PC-3 (cell line): ENCODE measurements around the gene PARP1. TPM values are rescaled to one million over a fixed set of nuclear protein-coding genes. Genes with fewer than 3 reads are reported as not detected.

Experiments used
- ATAC-seq: fragments of 200-7000 bp; cut with Tn5 transposase; 2 replicates; pipeline ENCODE4 v1.9.1; 2020; ENCODE audit warnings: mild to moderate bottlenecking, moderate library complexity
- BruUV-seq: library from RNA; stranded (reverse); fragments of 400-500 nt; replicated peaks from 2 replicates; lab custom pipeline; 2021; lab: Mats Ljungman, UMichigan
- CTCF ChIA-PET: fragments of 300-600 bp; sonication (Branson Sonifier 250); formaldehyde crosslinking; loops from one replicate; lab custom pipeline; 2022; ENCODE audit warnings: antibody characterized with exemption; lab: Charles Lee
- POLR2A ChIA-PET: fragments of 300-600 bp; sonication (Branson Sonifier 250); formaldehyde crosslinking; loops from one replicate; lab custom pipeline; 2022; ENCODE audit warnings: antibody characterized with exemption; ENCODE audit not compliant: unreplicated experiment; lab: Charles Lee
- DNase-seq: peaks from one replicate; pipeline ENCODE4 v3.0.0-alpha.2; 2015
- H2AFZ ChIP-seq: fragments of 300-600 bp; sonication (generic); 2 replicates; pipeline ENCODE4 v1.6.0; 2016; ENCODE audit warnings: antibody characterized with exemption, low read length
- H3F3A ChIP-seq: fragments of 300-600 bp; sonication (generic); one replicate; pipeline ENCODE4 v1.6.0; 2017; ENCODE audit warnings: antibody characterized with exemption, low read length, control low read depth, mild to moderate bottlenecking; ENCODE audit not compliant: unreplicated experiment
- H3K27ac ChIP-seq: fragments of 300-600 bp; sonication (generic); 2 replicates; pipeline ENCODE4 v1.5.1; 2016; ENCODE audit warnings: mild to moderate bottlenecking, low read length
- H3K27me3 ChIP-seq: fragments of 300-600 bp; sonication (generic); 2 replicates; pipeline ENCODE4 v1.6.1; 2016; ENCODE audit warnings: low read length, mixed read lengths
- H3K36me3 ChIP-seq: fragments of 300-600 bp; sonication (generic); 2 replicates; pipeline ENCODE4 v1.6.1; 2016; ENCODE audit warnings: low read depth, mixed run types, low read length, mixed read lengths
- H3K4me1 ChIP-seq: fragments of 300-600 bp; sonication (generic); 2 replicates; pipeline ENCODE4 v1.5.1; 2016; ENCODE audit warnings: low read length; ENCODE audit not compliant: insufficient read depth
- H3K4me2 ChIP-seq: fragments of 300-600 bp; sonication (generic); 2 replicates; pipeline ENCODE4 v1.6.0; 2016; ENCODE audit warnings: low read length
- H3K4me3 ChIP-seq: fragments of 300-600 bp; sonication (generic); 2 replicates; pipeline ENCODE4 v1.5.1; 2016; ENCODE audit warnings: mild to moderate bottlenecking, low read length, mixed read lengths
- H3K79me2 ChIP-seq: fragments of 300-600 bp; sonication (generic); 2 replicates; pipeline ENCODE4 v1.6.1; 2017; ENCODE audit warnings: low read length, mixed read lengths
- H3K9ac ChIP-seq: fragments of 300-600 bp; sonication (generic); 2 replicates; pipeline ENCODE4 v1.6.0; 2016; ENCODE audit warnings: mild to moderate bottlenecking, low read length
- H3K9me2 ChIP-seq: fragments of 300-600 bp; sonication (generic); replicated peaks from 2 replicates; pipeline ENCODE4 v1.6.1; 2016; ENCODE audit warnings: mixed run types, low read length, mixed read lengths
- H3K9me3 ChIP-seq: fragments of 300-600 bp; sonication (generic); 2 replicates; pipeline ENCODE4 v1.6.1; 2016; ENCODE audit warnings: low read length, mixed read lengths
- H4K20me1 ChIP-seq: fragments of 300-600 bp; sonication (generic); 2 replicates; pipeline ENCODE4 v1.6.1; 2016; ENCODE audit warnings: low read length, mixed read lengths
- EZH2 ChIP-seq: fragments of 300-600 bp; sonication (generic); IDR thresholded peaks from one replicate; pipeline ENCODE4 v1.6.1; 2017; ENCODE audit warnings: antibody characterized with exemption, mild to moderate bottlenecking, low read length; ENCODE audit not compliant: unreplicated experiment
- EZH2phosphoT487 ChIP-seq: fragments of 300-600 bp; sonication (generic); IDR thresholded peaks from 2 replicates; pipeline ENCODE4 v1.6.1; 2018; ENCODE audit warnings: mild to moderate bottlenecking, antibody characterized with exemption, low read length, borderline replicate concordance
- intact Hi-C: fragments of 100-400 bp; cut with micrococcal nuclease; formaldehyde crosslinking; loops from 2 replicates; pipeline ENCODE4 v1.9.0; 2023
- total RNA-seq: library from RNA; depleted of rRNA; stranded (reverse); fragments of >200 nt; gene quantifications from 2 replicates; pipeline ENCODE4 v1.2.3, GENCODE V29; 2014; rRNA removed
- TF ChIP-seq, protein P1 (sequence below): fragments of 300-600 bp; sonication (generic); conservative IDR thresholded peaks from 2 replicates; pipeline ENCODE4 v1.5.1; 2017; ENCODE audit warnings: antibody characterized with exemption, low read depth, mild to moderate bottlenecking, low read length

PARP1 gene
- total RNA-seq, 1 experiment from 2014 or later = 538 TPM

DNA sequence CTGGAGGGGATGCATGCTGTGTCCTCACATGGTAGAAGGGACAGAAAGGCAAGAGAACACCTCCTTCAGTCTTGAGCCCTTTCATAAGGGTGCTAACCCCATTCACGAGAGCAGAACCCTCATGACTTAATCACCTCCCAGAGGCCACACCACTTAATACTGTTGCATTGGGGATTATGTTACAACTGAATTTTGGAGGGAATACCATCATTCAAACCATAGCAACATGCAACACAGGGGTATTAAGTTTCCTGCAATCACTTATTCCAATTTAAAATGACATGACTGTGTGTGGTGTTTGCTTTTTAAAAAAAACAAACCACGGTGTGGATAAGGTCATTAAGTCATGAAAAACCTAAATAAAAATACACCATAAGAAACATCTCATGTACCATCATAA is 95.8 kb downstream of the PARP1 start:
- Histone ChIP-seq H3F3A (no peaks in the 10 kb centered on the region), H3K4me1 (peaks cover 22% of the 10 kb centered on the region), H4K20me1 (no peaks in the 10 kb centered on the region), H3K4me3 (no peak overlapping the region), H3K27me3 (no peaks in the 10 kb centered on the region), H2AFZ (no peak overlapping the region), H3K79me2 (peaks cover 19% of the 10 kb centered on the region), H3K36me3 (no peaks in the 10 kb centered on the region), H3K9ac (no peak overlapping the region), H3K9me3 (no peaks in the 10 kb centered on the region), H3K27ac (no peak overlapping the region), H3K9me2 (no peaks in the 10 kb centered on the region), H3K4me2 (no peak overlapping the region)
- TF ChIP-seq, protein P1, sequence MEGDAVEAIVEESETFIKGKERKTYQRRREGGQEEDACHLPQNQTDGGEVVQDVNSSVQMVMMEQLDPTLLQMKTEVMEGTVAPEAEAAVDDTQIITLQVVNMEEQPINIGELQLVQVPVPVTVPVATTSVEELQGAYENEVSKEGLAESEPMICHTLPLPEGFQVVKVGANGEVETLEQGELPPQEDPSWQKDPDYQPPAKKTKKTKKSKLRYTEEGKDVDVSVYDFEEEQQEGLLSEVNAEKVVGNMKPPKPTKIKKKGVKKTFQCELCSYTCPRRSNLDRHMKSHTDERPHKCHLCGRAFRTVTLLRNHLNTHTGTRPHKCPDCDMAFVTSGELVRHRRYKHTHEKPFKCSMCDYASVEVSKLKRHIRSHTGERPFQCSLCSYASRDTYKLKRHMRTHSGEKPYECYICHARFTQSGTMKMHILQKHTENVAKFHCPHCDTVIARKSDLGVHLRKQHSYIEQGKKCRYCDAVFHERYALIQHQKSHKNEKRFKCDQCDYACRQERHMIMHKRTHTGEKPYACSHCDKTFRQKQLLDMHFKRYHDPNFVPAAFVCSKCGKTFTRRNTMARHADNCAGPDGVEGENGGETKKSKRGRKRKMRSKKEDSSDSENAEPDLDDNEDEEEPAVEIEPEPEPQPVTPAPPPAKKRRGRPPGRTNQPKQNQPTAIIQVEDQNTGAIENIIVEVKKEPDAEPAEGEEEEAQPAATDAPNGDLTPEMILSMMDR = no peak
- TF ChIP-seq EZH2phosphoT487 (no peak), EZH2 (no peak)
- ChIA-PET CTCF (no interaction called here), POLR2A (no interaction called here)
- BruUV-seq = no TSS peak
- ATAC-seq (no peak), DNase-seq (no peak)
- intact Hi-C loops = no loop called here

DNA sequence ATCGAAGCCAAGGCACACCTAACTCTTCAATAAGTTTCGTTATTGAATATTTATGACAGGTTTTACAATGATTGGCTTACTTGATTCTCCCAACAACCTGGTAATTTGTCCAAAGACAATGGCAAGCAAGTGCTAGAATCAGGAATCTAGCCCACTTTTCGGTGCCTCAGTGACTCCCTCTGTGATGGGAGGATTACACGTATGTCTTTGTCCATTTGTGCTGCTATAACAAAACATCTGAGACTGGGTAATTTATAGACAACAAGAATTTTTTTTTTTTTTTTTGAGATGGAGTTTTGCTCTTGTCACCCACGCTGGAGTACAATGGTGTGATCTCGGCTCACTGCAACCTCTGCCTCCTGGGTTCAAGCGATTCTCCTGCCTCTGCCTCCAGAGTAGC is 96.5 kb downstream of the PARP1 start:
- Histone ChIP-seq H3K4me3 (no peak overlapping the region), H3K9ac (no peak overlapping the region), H2AFZ (no peak overlapping the region), H3K4me2 (no peak overlapping the region), H3F3A (no peaks in the 10 kb centered on the region), H4K20me1 (no peaks in the 10 kb centered on the region), H3K27ac (no peak overlapping the region), H3K9me2 (no peaks in the 10 kb centered on the region), H3K9me3 (no peaks in the 10 kb centered on the region), H3K79me2 (peaks cover 26% of the 10 kb centered on the region), H3K36me3 (no peaks in the 10 kb centered on the region), H3K27me3 (no peaks in the 10 kb centered on the region), H3K4me1 (peaks cover 22% of the 10 kb centered on the region)
- ATAC-seq = no peak
- no TSS peak for BruUV-seq
- intact Hi-C loops = no loop called here
- ChIA-PET CTCF (no interaction called here), POLR2A (no interaction called here)
- TF ChIP-seq EZH2phosphoT487 (no peak), EZH2 (no peak)
- TF ChIP-seq, protein P1 = no peak
- no peak for DNase-seq

Other genes with a start within 250 kb of the PARP1 start
- gene ACBD3, start 221.4 kb downstream of the PARP1 start, total RNA-seq = 62.2 and 62.9 TPM in 2 replicates
- gene MIXL1, start 184.4 kb downstream of the PARP1 start, total RNA-seq = not detected in 2 replicates
- gene LIN9, start 98.9 kb downstream of the PARP1 start, total RNA-seq = 21.9 and 25.3 TPM in 2 replicates
- 0.40 and 0.58 TPM in 2 replicates for gene STUM, start 140.7 kb upstream of the PARP1 start, total RNA-seq